HG02852 (cell line): ENCODE measurements around the gene TMEM108.
A peak's percentile ranks its signal among the peaks of the same experiment; 100 is the strongest.

Experiments
- ATAC-seq: cut with Tn5 transposase; IDR thresholded peaks from one replicate; pipeline ENCODE4 v1.9.1; 2021; ENCODE audit warnings: mild to moderate bottlenecking, moderate library complexity; ENCODE audit not compliant: unreplicated experiment

Gene TMEM108

DNA sequence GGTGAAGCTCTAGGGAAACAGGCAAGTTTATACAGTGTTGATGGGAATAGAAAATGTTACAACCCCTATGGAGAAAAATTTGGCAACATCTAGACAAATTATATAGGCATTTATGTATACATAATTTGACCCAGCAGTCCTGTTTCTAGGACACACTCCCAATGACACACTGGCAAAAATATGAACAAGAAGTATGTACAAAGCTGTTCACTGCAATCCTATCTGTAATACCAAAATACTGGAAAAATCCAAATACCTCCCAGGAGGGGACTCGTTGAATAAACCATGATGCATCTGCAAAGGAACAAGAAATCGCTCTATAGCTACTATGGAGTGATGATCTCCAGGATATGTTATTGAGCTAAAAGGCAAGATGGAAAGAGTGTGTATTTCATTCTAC is 370.2 kb downstream of the TMEM108 start:
- ATAC-seq, result no peak

- ATAC-seq, result no peak
Measured at GRCh38 chr3:133408961-133409360, 370.8 kb downstream of the TMEM108 start.

DNA sequence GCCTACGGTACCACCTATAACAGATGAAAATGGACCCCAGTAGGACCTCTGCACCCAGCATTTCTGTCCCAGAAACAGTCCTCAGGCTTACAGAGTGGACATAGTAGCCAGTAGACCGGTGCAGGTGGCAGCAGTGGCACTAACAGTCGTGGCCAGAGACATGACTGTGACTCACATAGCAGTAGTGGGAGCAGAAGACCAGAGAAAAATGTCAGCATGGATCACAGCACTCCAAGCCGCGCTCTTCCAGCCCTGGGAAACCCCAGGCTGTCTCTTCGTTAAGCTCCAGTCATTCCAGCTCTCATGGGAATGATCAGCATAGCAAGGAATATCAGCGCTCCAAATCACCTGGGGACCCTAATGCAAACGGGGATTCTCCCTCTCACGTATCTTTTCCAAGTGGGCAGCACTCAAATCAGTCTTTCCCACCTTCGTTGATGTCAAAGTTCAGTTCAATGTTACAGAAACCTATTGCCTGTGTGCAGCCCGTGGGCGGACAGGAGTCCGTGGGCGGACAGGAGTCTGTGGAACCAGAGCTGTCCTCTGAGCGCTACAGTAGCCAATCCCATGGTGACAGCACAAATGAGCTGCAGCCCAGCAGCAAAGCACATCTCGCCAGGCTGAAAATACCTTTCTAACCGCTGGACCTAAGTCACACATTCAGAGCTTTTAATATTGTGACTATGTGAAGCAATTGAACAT is 372.2 kb downstream of the TMEM108 start:
- ATAC-seq, result no peak

DNA sequence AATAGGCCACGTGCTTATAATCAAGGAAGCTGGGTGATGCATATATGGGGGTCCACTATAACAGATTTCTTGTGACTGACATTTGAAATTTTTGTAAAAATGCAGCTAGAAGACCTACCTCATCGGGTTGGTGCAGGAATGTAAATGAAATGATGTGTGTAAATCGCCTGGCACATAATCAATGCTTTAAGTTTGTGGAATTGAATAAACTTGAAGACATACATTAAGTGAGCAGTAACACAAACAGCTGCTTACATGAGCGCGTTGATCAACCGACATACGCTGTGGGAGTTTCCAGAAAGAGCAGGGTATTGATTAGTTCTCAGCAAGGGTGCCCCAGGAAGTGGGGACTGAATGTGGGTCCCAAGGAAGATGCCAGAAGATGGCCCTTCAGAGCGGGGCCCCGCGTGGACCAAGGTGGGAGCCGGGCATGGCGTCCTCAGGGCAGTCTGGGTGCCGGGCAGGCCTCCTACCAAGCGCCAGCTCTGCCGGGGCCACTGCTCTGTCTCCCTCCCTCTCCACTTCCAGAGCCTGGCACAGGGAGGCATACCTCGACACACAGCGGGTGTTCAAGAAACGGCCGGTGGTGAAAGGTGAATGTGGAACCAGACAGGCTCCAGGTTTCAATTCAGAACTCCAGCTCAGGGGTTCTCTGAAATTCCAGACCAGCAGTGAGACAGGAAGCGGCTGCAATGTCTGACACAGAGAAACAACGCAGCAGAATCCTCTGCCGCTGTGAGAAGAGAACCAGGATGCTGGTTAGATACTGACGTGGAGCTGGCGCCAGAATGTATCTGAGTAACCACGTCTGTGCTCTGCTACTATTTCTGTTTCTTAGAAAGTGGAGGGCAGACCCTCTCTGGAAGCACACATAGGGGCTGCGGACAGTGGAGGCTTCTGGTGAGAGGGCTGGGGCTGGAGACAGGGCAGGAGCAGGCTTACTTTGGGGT is 374.3 kb downstream of the TMEM108 start:
- no peak for ATAC-seq

- ATAC-seq, result no peak
Measured at GRCh38 chr3:133413161-133414020, 375.2 kb downstream of the TMEM108 start.

- ATAC-seq, result no peak
Measured at GRCh38 chr3:133414021-133414392, 375.8 kb downstream of the TMEM108 start.

DNA sequence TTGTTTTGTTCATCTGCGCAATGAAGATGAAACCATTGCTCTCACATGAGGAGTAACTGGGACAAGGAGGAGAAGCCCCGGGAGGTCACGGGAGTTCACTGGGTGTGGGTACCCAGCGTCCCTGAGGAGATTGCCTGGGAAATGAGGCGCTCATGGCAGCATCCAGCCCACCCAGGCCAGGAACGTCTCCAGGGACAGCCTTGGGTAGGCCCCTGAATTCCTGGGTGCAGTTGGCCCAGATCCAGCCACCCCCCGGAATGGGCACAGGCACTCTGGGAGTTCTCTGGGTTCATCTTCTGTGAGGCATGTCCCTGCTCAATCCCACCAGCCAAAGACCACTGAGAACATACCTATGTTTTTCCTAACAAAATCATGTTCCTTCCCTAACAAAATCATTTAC is 380.2 kb downstream of the TMEM108 start:
- no peak for ATAC-seq

DNA sequence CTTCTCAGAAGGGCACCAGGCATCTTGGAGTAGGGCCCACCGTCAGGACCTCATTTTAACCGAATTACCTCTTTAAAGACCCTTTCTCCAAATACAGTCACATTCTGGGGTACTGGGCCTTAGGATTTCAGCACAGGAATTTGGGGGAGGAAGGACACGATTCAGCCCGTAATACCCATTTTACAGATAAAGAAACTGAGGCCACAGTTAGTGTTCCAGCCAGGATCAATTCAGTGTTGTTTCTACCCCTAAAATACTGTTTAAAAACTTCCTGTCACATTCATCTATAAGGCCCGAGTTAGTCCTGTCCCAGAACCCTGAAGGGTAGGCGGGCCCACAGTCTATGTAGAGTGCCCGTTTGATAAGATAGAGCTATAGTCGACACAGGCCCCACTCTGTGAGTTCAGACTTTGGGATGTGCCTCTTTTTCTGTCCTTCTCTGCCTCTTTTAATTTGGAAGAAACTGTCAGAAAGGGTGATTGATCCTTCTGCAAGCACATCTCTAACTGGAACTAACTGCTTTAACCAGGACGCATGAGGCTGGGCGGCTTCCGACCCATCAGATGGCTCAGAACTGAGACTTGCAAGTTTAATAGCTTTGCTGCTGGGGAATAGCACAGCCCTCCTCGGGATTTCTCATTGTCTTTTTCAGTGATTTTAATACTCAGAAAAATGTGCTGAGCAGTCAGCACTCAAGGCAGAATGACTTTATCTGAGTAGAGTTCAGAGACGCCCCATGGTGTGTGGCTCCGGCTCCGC is 381.1 kb downstream of the TMEM108 start:
- ATAC-seq, result no peak

GRCh38 chr3:133424937-133425869 is 387.0 kb downstream of the TMEM108 start:
- ATAC-seq, result no peak

- ATAC-seq, result no peak
Measured at GRCh38 chr3:133425898-133426297, 387.7 kb downstream of the TMEM108 start.

DNA sequence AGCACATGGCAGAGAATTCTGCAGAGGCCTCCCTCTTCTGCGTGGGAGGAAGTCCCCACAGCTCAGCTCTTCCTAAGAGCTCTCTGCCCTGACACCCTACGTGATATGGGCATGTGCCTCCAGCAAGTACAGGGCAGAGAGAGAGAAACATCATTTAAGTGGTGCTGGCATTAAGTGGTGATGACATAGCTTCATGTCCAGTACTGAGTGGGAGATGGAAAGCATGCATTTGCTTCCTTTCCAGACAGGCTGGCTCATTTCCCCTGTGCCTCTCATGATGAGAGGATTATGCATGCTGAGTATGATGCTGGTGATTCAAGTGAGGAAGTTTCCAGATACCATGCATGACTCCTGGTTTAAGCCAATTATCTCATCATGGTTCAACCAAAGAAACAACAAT is 388.5 kb downstream of the TMEM108 start:
- ATAC-seq, result no peak

- ATAC-seq, result no peak
Measured at GRCh38 chr3:133428552-133428951, 390.4 kb downstream of the TMEM108 start.

GRCh38 chr3:133429063-133429462 is 390.9 kb downstream of the TMEM108 start:
- ATAC-seq, result no peak

- no peak for ATAC-seq
Measured at GRCh38 chr3:133439563-133439962, 401.4 kb downstream of the TMEM108 start.

GRCh38 chr3:133440652-133441051 is 402.5 kb downstream of the TMEM108 start:
- no peak for ATAC-seq

DNA sequence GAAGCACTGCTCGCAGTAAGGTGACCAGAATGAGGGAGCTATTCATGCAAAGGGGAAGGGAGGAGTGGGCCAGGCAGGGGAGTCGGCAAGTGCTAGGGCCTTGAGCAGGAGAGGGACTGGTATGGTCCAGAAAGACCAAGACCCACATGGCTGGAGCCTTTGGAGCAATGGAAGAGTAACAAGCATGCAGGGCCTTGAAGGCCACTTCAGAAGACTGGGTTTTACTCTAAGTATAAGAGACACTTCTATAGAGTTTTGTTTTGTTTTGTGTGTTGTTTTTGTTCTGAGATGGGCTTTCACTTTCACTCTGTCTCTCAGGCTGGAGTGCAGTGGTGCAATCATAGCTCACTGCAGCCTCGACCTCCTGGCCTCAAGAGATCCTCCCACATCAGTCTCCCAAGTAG is 403.7 kb downstream of the TMEM108 start:
- peak; percentile 79 for ATAC-seq

- ATAC-seq, result no peak
Measured at GRCh38 chr3:133442518-133442917, 404.3 kb downstream of the TMEM108 start.

GRCh38 chr3:133443649-133444422 is 405.6 kb downstream of the TMEM108 start:
- ATAC-seq, result no peak

DNA sequence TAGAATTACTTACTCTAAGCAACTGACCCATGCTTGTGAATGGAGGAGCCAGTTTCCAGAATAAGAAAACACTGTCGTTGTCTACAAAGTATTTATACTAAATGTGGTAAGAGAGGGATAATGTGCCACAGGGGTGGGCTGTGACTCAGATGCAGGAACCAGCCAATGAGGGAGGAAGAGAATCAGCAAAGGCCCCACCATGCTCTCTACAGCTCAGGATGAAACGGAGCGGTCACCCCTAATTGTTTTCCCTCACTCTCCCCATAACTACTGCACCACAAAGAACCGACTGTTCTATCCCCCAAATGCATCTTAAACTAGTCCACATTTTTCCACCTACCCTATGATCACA is 406.2 kb downstream of the TMEM108 start:
- ATAC-seq, result no peak
